IPS-18c (cell line): ENCODE measurements around the gene ACTR6.
A peak's percentile ranks its signal among the peaks of the same experiment; 100 is the strongest.
"Not testable (repeated sequence)": the region's sequence is repeated elsewhere in the genome, so short reads cannot be mapped to it uniquely, and the experiment has no call there.

ENCODE experiments used
- H3K4me3 ChIP-seq: 2 replicates; pipeline ENCODE4 v1.7.0; 2013; ENCODE audit warnings: low read depth, mild to moderate bottlenecking, low read length, moderate library complexity; ENCODE audit not compliant: insufficient read depth
- H3K9me3 ChIP-seq: one replicate; pipeline ENCODE4 v1.6.1; 2013; ENCODE audit warnings: mild to moderate bottlenecking, low read length, moderate library complexity; ENCODE audit not compliant: control insufficient read depth, insufficient read depth

ACTR6 gene

DNA sequence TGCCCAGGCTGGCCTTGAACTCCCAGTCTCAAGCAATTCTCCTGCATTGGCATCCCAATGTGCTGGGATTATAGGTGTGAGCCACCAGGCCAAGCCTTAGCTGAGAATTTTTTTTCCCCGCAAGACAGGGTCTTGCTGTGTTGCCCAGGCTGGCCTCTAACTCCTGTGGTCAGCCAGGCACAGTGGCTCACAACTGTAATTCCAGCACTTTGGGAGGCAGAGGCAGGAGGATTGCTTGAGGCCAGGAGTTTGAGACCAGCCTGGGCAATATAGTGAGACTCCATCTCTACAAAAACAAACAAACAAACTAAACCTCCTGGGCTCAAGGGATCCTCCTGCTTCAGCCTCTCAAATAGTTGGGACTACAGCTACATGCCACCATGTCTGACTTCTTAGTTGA, 39.0 kb downstream of the ACTR6 start:
- H3K4me3 ChIP-seq = no peak overlapping the region
- H3K9me3 ChIP-seq = no peaks in the 10 kb centered on the region

DNA sequence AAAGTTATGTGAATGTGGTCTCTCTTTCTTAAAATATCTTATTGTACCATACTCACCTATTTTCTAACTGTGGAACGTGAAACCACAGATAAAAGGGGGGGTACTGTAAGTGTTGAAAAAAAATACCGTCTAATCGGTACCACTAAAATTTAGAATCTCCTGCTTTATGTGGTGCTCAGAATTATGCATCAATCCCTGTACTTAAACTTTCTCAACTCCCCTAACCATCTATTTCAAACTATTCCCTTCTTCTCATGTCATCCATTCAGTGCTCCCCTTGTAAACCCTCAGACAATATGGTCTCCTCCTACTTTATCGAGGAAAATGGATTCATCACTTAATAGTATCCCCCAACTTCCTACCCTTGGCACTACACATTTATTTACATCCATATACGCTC, 42.5 kb downstream of the ACTR6 start:
- Histone ChIP-seq H3K9me3 (no peaks in the 10 kb centered on the region), H3K4me3 (no peak overlapping the region)

GRCh38 chr12:100247765-100248164, 47.1 kb downstream of the ACTR6 start:
- no peaks in the 10 kb centered on the region for H3K9me3 ChIP-seq

GRCh38 chr12:100248886-100249285, 48.3 kb downstream of the ACTR6 start:
- Histone ChIP-seq H3K9me3 (no peaks in the 10 kb centered on the region), H3K4me3 (no peak overlapping the region)

More at GRCh38 chr12:100247765-100248164, 47.1 kb downstream of the ACTR6 start:
- no peak overlapping the region for H3K4me3 ChIP-seq

- H3K4me3 ChIP-seq = no peak overlapping the region
- H3K9me3 ChIP-seq = no peaks in the 10 kb centered on the region
These were observed 49.3 kb downstream of the ACTR6 start for GRCh38 chr12:100249941-100250340.

- Histone ChIP-seq H3K4me3 (no peak overlapping the region), H3K9me3 (no peaks in the 10 kb centered on the region)
These were observed 51.3 kb downstream of the ACTR6 start for GRCh38 chr12:100251917-100252316.

GRCh38 chr12:100253437-100253836, 52.8 kb downstream of the ACTR6 start:
- Histone ChIP-seq H3K9me3 (no peaks in the 10 kb centered on the region), H3K4me3 (no peak overlapping the region)

- H3K9me3 ChIP-seq = no peaks in the 10 kb centered on the region
- H3K4me3 ChIP-seq = no peak overlapping the region
These were observed 54.3 kb downstream of the ACTR6 start for GRCh38 chr12:100254876-100255275.

GRCh38 chr12:100258127-100258526, 57.5 kb downstream of the ACTR6 start:
- Histone ChIP-seq H3K4me3 (no peak overlapping the region), H3K9me3 (no peaks in the 10 kb centered on the region)

DNA sequence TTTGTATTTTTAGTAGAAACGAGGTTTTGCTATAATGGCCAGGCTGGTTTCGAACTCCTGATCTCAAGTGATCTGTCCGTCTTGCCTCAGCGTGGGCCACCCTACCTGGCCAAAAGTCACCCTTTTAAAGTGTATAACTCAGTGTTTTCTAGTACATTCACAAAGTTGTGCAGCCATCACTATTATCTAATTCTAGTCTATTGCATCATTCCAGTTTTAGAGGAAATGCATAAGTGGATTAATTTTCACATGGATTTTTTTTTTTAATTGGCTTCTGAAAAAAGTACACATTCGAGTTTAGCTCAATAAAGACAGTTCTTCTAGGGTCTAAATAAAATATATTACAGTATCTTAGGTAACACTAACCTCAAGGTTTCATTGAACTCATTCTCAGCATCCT, 62.5 kb downstream of the ACTR6 start:
- no peak overlapping the region for H3K4me3 ChIP-seq
- H3K9me3 ChIP-seq = no peaks in the 10 kb centered on the region

- H3K9me3 ChIP-seq = not testable (repeated sequence)
These were observed 64.5 kb downstream of the ACTR6 start for GRCh38 chr12:100265107-100265506.

GRCh38 chr12:100265732-100266584, 65.3 kb downstream of the ACTR6 start:
- Histone ChIP-seq H3K4me3 (peak overlapping the region; percentile 80), H3K9me3 (no peaks in the 10 kb centered on the region)

More at GRCh38 chr12:100265107-100265506, 64.5 kb downstream of the ACTR6 start:
- H3K4me3 ChIP-seq = not testable (repeated sequence)

- H3K9me3 ChIP-seq = no peaks in the 10 kb centered on the region
- H3K4me3 ChIP-seq = peak overlapping the region; percentile 80
These were observed 65.9 kb downstream of the ACTR6 start for GRCh38 chr12:100266585-100266834.

- no peaks in the 10 kb centered on the region for H3K9me3 ChIP-seq
- peak within 1 kb of the TSS; percentile 80 for H3K4me3 ChIP-seq
These were observed 66.4 kb downstream of the ACTR6 start, which contains the start of the genes DEPDC4 and SCYL2 for GRCh38 chr12:100266835-100267602. TSS of gene DEPDC4 (minus strand) at chr12:100267079. CDS start at chr12:100267076, 3 bp downstream. TSS of gene SCYL2 (plus strand) at chr12:100267177. CDS start at chr12:100282971, 15,794 bp downstream.

DNA sequence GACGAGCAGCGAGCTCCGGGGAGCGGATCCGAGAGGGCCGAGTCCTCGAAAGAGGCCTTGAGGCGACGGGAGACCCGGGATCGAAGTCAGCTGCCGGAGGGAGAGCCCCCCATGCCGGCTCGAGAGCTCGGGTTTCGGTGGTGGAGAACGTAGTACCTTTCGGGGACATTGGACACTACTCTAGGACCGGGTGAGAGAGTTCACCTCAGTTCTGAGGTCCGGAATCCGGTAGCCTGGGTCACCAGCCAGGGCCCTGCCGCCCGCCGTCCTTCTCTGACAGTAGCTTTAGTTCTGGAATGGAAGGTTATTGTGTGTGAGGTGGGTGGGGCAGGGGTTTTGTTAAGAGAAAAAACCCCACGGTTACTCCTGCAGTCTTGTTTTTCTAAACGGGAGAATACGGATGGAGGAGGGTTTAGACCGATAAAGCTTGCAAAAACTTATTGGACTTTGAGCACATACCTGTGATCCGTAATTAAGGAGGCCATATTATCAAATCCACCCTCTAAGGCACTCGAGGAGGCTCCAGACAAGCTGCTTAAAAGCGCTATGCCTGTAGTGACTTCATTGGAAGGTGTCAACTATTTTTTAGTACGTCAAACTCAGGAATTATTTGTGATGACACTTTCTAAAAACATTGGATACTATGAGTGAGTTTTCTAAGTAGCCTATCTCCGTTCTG, 67.1 kb downstream of the ACTR6 start:
- H3K9me3 ChIP-seq = no peaks in the 10 kb centered on the region

GRCh38 chr12:100268835-100269564, 68.4 kb downstream of the ACTR6 start:
- H3K9me3 ChIP-seq = no peaks in the 10 kb centered on the region
- H3K4me3 ChIP-seq = peak overlapping the region; percentile 29

More for the DNA sequence above, 67.1 kb downstream of the ACTR6 start:
- H3K4me3 ChIP-seq = peak overlapping the region; percentile 80

DNA sequence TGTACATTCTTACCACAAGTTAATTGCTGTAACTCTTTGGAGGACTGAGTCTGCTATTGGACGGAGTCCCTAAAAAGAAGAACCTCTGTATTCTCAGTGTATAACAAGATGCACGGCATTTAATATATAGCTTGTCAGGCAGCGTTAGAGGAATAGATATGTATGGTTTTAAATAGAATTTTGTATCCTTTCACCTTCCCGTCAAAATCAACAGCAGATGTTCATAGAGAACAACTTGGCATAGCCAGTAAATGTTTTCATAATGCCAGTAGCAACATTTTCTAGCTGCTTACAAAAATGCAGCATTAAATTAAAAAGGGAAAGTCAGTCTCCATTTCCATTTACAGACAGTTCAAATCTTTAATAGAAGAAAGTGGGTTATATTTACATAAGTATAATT, 73.2 kb downstream of the ACTR6 start:
- H3K9me3 ChIP-seq = no peaks in the 10 kb centered on the region
- H3K4me3 ChIP-seq = no peak overlapping the region
